ENCODE measurements around the gene UPF1. TPM values are rescaled to one million over a fixed set of nuclear protein-coding genes. Genes with fewer than 3 reads are reported as not detected.
A peak's percentile ranks its signal among the peaks of the same experiment; 100 is the strongest.

UPF1 gene
- total RNA-seq, 1 experiment from 2014 or later: 78.8 TPM

DNA sequence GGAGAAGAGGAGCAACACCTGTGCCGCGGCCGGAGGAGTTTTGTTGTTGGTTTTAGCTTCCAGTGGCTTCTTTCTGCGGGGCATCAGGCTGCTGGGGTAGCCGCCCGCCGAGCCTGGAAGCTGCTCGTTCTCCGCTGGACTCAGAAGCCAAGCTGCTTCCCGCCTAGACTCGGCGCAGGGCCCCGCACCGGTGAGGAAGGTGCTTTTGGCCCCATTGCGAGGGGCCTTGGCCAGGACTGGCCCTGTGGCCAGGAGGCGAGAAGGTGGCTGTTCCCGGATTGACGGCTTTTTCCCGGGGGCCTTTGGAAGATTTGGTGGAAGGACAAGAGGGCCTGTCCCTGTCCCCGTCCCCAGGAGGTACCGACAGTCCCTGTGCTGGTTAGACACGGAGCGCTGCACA, 35.4 kb downstream of the UPF1 start:
- Histone ChIP-seq H3K9me2 (ENCODE audit: insufficient read depth) (no peaks in the 10 kb centered on the region), H3K4me3 (no peak overlapping the region), H3K4me2 (no peak overlapping the region), H3K79me2 (ENCODE audit: low read depth) (no peaks in the 10 kb centered on the region), H3K36me3 (ENCODE audit: low read depth) (peaks cover 25% of the 10 kb centered on the region), H2AFZ (no peak overlapping the region), H3K4me1 (replicated peaks; ENCODE audit: insufficient read depth) (0 out of 2 replicates have a peak, but pooled peaks cover 2% of the 10 kb centered on the region), H3K9me3 (ENCODE audit: insufficient read depth, low read depth) (no peaks in the 10 kb centered on the region), H3K27me3 (ENCODE audit: insufficient read depth, low read depth) (no peaks in the 10 kb centered on the region), H4K20me1 (ENCODE audit: insufficient read depth) (peaks cover 42% of the 10 kb centered on the region), H3K27ac (no peak overlapping the region), H3F3A (ENCODE audit: insufficient read depth, low read depth) (peaks cover 50% of the 10 kb centered on the region; the same call in 1 of the 2 replicates)
- TF ChIP-seq EZH2 (IDR thresholded peaks at IDR 0.05; ENCODE audit: low read depth) (no peak), CTCF (conservative IDR thresholded peaks at IDR 0.05) (no peak)
- CTCF ChIA-PET: no interaction called here
- DNase-seq: no peak
- TSS peak; percentile 18 for BruUV-seq (replicated peaks)
- POLR2A ChIA-PET (ENCODE audit: unreplicated experiment): no interaction called here
- intact Hi-C loops (cut with micrococcal nuclease; ENCODE audit: unreplicated experiment): no loop called here

GRCh38 chr19:18867751-18868150, 36.0 kb downstream of the UPF1 start:
- H3K27ac ChIP-seq: no peak overlapping the region
- CTCF ChIA-PET: no interaction called here
- H3K4me3 ChIP-seq: no peak overlapping the region
- H3K27me3 ChIP-seq (ENCODE audit: insufficient read depth, low read depth): no peaks in the 10 kb centered on the region
- H3K9me3 ChIP-seq (ENCODE audit: insufficient read depth, low read depth): no peaks in the 10 kb centered on the region
- BruUV-seq (replicated peaks): no TSS peak
- POLR2A ChIA-PET (ENCODE audit: unreplicated experiment): no interaction called here
- H3K79me2 ChIP-seq (ENCODE audit: low read depth): no peaks in the 10 kb centered on the region
- intact Hi-C loops (cut with micrococcal nuclease; ENCODE audit: unreplicated experiment): no loop called here
- peaks cover 24% of the 10 kb centered on the region for H3K36me3 ChIP-seq (ENCODE audit: low read depth)
- TF ChIP-seq CTCF (conservative IDR thresholded peaks at IDR 0.05) (no peak), EZH2 (IDR thresholded peaks at IDR 0.05; ENCODE audit: low read depth) (no peak)
- H3K4me2 ChIP-seq: no peak overlapping the region
- no peaks in the 10 kb centered on the region for H3K9me2 ChIP-seq (ENCODE audit: insufficient read depth)
- H3F3A ChIP-seq (ENCODE audit: insufficient read depth, low read depth): peaks cover 49% of the 10 kb centered on the region; the same call in 1 of the 2 replicates
- no peak for DNase-seq
- H3K4me1 ChIP-seq (replicated peaks; ENCODE audit: insufficient read depth): no peaks in the 10 kb centered on the region
- peaks cover 41% of the 10 kb centered on the region for H4K20me1 ChIP-seq (ENCODE audit: insufficient read depth)
- H2AFZ ChIP-seq: no peak overlapping the region

- no peaks in the 10 kb centered on the region for H3K79me2 ChIP-seq (ENCODE audit: low read depth)
- H3K4me2 ChIP-seq: no peak overlapping the region
- intact Hi-C loops (cut with micrococcal nuclease; ENCODE audit: unreplicated experiment): no loop called here
- BruUV-seq (replicated peaks): no TSS peak
- peaks cover 39% of the 10 kb centered on the region for H4K20me1 ChIP-seq (ENCODE audit: insufficient read depth)
- ChIA-PET CTCF (no interaction called here), POLR2A (ENCODE audit: unreplicated experiment) (no interaction called here)
- no peak overlapping the region for H3K27ac ChIP-seq
- no peaks in the 10 kb centered on the region for H3K27me3 ChIP-seq (ENCODE audit: insufficient read depth, low read depth)
- peaks cover 52% of the 10 kb centered on the region; the same call in 1 of the 2 replicates for H3F3A ChIP-seq (ENCODE audit: insufficient read depth, low read depth)
- DNase-seq: no peak
- no peak overlapping the region for H2AFZ ChIP-seq
- TF ChIP-seq EZH2 (IDR thresholded peaks at IDR 0.05; ENCODE audit: low read depth): no peak
- no peak for TF ChIP-seq CTCF (conservative IDR thresholded peaks at IDR 0.05)
- no peaks in the 10 kb centered on the region for H3K9me3 ChIP-seq (ENCODE audit: insufficient read depth, low read depth)
- H3K9me2 ChIP-seq (ENCODE audit: insufficient read depth): no peaks in the 10 kb centered on the region
- no peak overlapping the region for H3K4me3 ChIP-seq
- H3K4me1 ChIP-seq (replicated peaks; ENCODE audit: insufficient read depth): no peaks in the 10 kb centered on the region
- H3K36me3 ChIP-seq (ENCODE audit: low read depth): peaks cover 16% of the 10 kb centered on the region
These were observed 36.7 kb downstream of the UPF1 start for GRCh38 chr19:18868380-18869022.
